Adipose tissue (tissue), 3 donors: ENCODE data around the gene MYO5A. TPM values are rescaled to one million over a fixed set of nuclear protein-coding genes. Genes with fewer than 3 reads are reported as not detected.
A peak's percentile ranks its signal among the peaks of the same experiment; 100 is the strongest.
"Not testable (repeated sequence)": the region's sequence is repeated elsewhere in the genome, so short reads cannot be mapped to it uniquely, and the experiment has no call there.

Source experiments
- H3K27ac ChIP-seq: one replicate; pipeline ENCODE4 v1.5.1; 2013; ENCODE audit warnings: low read depth, low read length
- WGBS, 3 donors: extraction: QIAGEN DNeasy Blood & Tissue Kit; methylation state at CpG; one replicate each; pipeline ENCODE4 v1.1.7; 2013; 5-methylcytosine and 5-hydroxymethylcytosine counted together
- polyA plus RNA-seq, 3 donors: library from polyadenylated mRNA; stranded (reverse); fragments of 200-250 nt; gene quantifications; one replicate each; pipeline ENCODE4 v1.2.3, GENCODE V29; 2013
- donor health status: healthy with polysubstance abuse.
- donor health status: Bipolar disorder and iron deficiency.
- donor health status: healthy.

MYO5A gene
- 10 to 100 TPM in 1 of 3 donors, 1 to 10 TPM in 2; 3.0 to 10.1 (median 9.1) TPM for polyA plus RNA-seq

DNA sequence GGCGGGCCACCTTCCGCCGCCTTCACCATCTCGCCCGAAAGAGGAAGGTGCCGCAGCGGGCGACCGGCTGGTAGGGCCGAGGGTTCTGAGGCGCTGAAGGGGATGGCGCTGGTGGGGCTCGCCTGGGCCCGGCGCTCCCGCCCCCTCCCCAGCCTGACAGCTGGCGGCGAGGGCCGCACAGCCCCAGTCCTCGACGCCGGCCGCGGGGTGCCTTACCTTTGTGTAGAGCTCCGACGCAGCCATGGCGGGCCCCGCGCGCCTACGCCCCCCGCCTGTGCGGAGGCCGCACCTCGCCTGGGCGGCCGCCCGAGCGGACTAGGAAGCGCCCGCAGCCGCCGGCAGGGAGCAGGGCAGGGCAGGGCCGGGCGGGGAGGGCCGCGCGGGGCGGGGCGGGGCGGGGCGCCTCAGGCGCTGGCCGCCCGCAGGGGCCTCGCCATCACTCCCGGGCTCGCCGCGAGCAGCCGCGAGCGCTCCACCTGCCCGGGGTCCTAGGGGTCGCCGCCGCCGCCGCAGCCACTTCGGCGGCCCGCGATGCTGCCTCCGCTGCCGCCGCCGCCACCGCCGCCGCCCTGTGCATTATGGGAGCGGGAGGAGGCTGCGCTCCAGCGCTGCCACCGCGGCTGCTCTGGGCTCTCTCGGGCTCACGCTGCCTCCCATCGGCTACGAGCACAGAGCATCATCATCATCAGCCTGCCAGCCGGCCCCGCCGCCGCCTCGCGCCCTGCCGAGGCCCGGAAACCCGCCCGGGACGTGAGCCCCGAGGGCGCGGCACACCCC is at the start of gene MYO5A:
MYO5A (minus strand) TSS at position 317 of the 777 bp plus-strand sequence; CDS start at position 243, 74 bp downstream.
- WGBS, 3 donors: 1% methylated on average over 56 to 103 of the region's 103 CpGs
- H3K27ac ChIP-seq: no peak within 1 kb of the TSS

GRCh38 chr15:52576692-52577091 is 48.0 kb upstream of the MYO5A start:
- WGBS, 3 donors: 90 to 97% (median 93%) methylated on average over 2 of the region's 2 CpGs
- no peak overlapping the region for H3K27ac ChIP-seq

GRCh38 chr15:52575573-52575972 is 46.9 kb upstream of the MYO5A start:
- 83 to 89% (median 84%) methylated on average over 7 of the region's 7 CpGs for WGBS, 3 donors

GRCh38 chr15:52575072-52575471 is 46.4 kb upstream of the MYO5A start:
- H3K27ac ChIP-seq: no peak overlapping the region
- WGBS, 3 donors: 96 to 98% (median 98%) methylated on average over 2 of the region's 2 CpGs

More at GRCh38 chr15:52575573-52575972, 46.9 kb upstream of the MYO5A start:
- not testable (repeated sequence) for H3K27ac ChIP-seq

DNA sequence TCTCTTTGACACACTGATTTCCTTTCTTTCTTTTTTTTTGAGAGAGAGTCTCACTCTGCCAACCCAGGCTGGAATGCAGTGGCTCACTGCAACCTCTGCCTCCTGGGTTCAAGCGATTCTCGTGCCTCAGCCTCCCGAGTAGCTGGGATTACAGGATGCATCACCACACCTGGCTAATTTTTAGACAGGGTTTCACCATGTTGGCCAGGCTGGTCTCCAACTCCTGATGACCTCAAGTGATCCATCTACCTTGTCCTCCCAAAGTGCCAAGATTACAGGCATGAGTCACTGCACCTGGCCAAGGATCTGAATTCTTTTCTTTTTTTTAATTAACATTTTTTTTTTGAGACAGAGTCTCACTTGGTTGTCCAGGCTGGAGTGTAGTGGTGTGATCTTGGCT is 45.9 kb upstream of the MYO5A start:
- H3K27ac ChIP-seq: not testable (repeated sequence)
- WGBS, 3 donors: 84 to 96% (median 91%) methylated on average over 3 of the region's 3 CpGs

GRCh38 chr15:52568601-52569585 is 40.2 kb upstream of the MYO5A start, which contains the start of gene ARPP19:
Gene ARPP19, minus strand, starts transcription at chr15:52569030. Its CDS starts 138 bp downstream, at chr15:52568892.
- WGBS, 3 donors: 4 to 6% (median 5%) methylated on average over 79 to 82 of the region's 82 CpGs
- H3K27ac ChIP-seq: peak within 1 kb of the TSS; percentile 68

GRCh38 chr15:52567871-52568600 is 39.4 kb upstream of the MYO5A start:
- H3K27ac ChIP-seq: peak overlapping the region; percentile 68
- 2 to 5% (median 3%) methylated on average over 25 of the region's 25 CpGs for WGBS, 3 donors

DNA sequence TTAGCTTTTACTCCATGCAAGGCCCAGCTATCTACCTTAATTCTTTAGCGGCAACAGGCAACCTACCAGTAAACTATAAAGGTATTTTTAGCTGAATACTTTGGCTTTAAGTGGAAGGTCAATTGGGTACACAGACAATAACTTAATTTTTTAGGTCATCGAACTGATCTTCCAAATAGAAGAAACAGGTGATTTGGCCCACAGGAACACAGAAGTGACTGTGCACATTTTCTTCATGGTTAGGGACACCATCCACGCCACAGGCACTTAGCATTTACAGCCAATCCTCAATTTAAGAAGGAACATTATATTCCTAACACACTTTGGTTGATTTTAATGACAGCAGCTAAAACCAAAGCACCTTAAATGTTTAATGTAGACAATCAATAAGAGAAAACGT is 38.2 kb upstream of the MYO5A start:
- H3K27ac ChIP-seq: no peak overlapping the region

GRCh38 chr15:52565417-52566358 is 37.0 kb upstream of the MYO5A start:
- 91 to 94% (median 93%) methylated on average over 12 to 13 of the region's 13 CpGs for WGBS, 3 donors
- H3K27ac ChIP-seq: not testable (repeated sequence)

More for the DNA sequence above, 38.2 kb upstream of the MYO5A start:
- WGBS, 3 donors: 30 to 59% (median 55%) methylated on average over 4 of the region's 4 CpGs

DNA sequence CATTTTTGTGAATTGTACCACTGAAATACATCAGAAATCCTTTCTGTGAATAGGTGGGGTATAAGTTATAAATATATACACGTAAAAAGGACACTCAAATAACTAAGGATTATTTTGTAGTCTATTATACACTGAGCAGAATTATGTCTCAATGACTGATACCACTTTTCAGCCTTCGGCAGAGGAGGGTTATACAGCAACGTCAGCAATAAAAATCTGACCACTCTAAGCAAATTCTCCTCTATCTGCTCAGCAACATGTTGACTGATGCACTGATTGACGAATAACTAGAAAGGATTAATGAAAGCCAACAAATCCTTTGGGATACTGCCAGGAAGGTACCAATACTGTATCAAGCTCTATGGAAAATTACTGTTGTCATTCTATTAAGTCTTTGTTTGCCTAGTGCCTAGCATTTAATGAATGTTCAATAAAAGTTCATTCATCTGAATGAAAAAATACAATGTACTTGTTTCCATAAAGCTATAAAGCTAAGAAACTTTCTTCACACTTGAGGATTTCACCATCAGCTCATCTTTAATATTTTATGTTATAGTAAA is 34.9 kb upstream of the MYO5A start:
- 48 to 83% (median 72%) methylated on average over 4 of the region's 4 CpGs for WGBS, 3 donors
- H3K27ac ChIP-seq: no peak overlapping the region

GRCh38 chr15:52559575-52559974 is 30.9 kb upstream of the MYO5A start:
- 75 to 81% (median 81%) methylated on average over 2 of the region's 2 CpGs for WGBS, 3 donors
- H3K27ac ChIP-seq: no peak overlapping the region

DNA sequence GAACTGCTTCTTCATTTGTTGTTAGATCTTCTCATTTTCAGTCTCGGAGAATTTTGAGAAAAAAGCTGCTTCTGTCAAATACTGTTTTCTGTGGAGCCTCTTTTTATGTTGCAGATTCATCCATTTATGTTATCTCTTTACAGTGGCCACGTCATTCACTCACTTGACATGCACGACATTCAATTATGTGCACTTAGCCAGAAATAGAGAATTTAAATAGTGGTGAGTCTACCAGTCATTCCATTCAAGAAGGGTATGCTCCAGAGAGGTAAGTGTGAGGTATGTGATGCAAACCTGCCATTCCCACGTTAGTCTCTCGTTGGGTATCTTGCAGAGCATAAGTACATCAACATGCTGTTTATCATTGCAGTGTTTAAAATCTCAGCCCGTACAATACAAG is 30.3 kb upstream of the MYO5A start:
- 89 to 96% (median 90%) methylated on average over 6 of the region's 6 CpGs for WGBS, 3 donors
- no peak overlapping the region for H3K27ac ChIP-seq

GRCh38 chr15:52558196-52558595 is 29.5 kb upstream of the MYO5A start:
- no peak overlapping the region for H3K27ac ChIP-seq
- WGBS, 3 donors: 87 to 93% (median 92%) methylated on average over 5 of the region's 5 CpGs

DNA sequence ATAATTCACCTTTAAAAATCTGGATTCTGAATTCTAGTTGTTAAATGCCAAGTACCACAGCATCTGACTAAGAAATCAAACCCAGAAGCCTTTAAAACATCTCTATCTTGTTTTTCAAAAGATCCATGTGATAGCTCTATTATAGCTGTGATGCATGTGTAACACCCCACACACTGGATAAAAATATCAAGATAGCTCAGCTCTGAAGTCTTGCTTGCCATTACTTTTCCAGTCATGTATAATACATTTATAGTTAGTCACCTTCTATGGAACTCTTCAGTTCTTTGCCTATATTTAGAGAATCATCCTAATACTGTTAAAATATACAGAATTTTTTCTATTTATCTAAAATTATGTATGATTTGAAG is 28.6 kb upstream of the MYO5A start:
- H3K27ac ChIP-seq: no peak overlapping the region

- no peak overlapping the region for H3K27ac ChIP-seq
Observed at GRCh38 chr15:52556524-52557273, 28.0 kb upstream of the MYO5A start.

GRCh38 chr15:52552303-52552702 is 23.6 kb upstream of the MYO5A start:
- whole genome bisulfite sequencing, 3 donors: 63 to 89% (median 70%) methylated on average over 2 of the region's 2 CpGs
- H3K27ac ChIP-seq: no peak overlapping the region

More at GRCh38 chr15:52556524-52557273, 28.0 kb upstream of the MYO5A start:
- 50 to 64% (median 57%) methylated on average over 3 of the region's 3 CpGs for WGBS, 3 donors
